Immature natural killer cell (primary cell): Measurements from ENCODE around the gene MAGIX. TPM values are rescaled to one million over a fixed set of nuclear protein-coding genes. Genes with fewer than 3 reads are reported as not detected.

Experiments
- DNase-seq, 3 donors: peaks; one replicate each; pipeline ENCODE4 v3.0.0; 2022; ENCODE audit warnings: mixed read lengths in 1 of 3
- H3K27ac Mint-ChIP-seq, 6 donors: one replicate each; pipeline ENCODE4 v1.8.0; 2020; ENCODE audit warnings: mixed read lengths in 6 of 6, mild to moderate bottlenecking in 5 of 6, inconsistent platforms in 4 of 6, moderate library complexity in 3 of 6
- H3K27me3 Mint-ChIP-seq, 3 donors: one replicate each; pipeline ENCODE4 v1.8.0; 2020 to 2021; ENCODE audit warnings: low read depth in 3 of 3, mild to moderate bottlenecking in 3 of 3, mixed read lengths in 3 of 3, moderate library complexity in 3 of 3, inconsistent platforms in 1 of 3
- H3K36me3 Mint-ChIP-seq, 3 donors: one replicate each; pipeline ENCODE4 v1.8.0; 2020; ENCODE audit warnings: mixed read lengths in 3 of 3, inconsistent platforms in 2 of 3, mild to moderate bottlenecking in 2 of 3
- H3K4me1 Mint-ChIP-seq, 2 donors: one replicate each; pipeline ENCODE4 v1.8.0; 2020; ENCODE audit warnings: inconsistent platforms in 2 of 2, mild to moderate bottlenecking in 2 of 2, mixed read lengths in 2 of 2, moderate library complexity in 1 of 2
- H3K4me3 Mint-ChIP-seq, 5 donors: one replicate each; pipeline ENCODE4 v1.8.0; 2020; ENCODE audit warnings: mild to moderate bottlenecking in 5 of 5, mixed read lengths in 5 of 5, inconsistent platforms in 3 of 5, moderate library complexity in 3 of 5
- H3K9me3 Mint-ChIP-seq, 6 donors: one replicate each; pipeline ENCODE4 v1.8.0; 2020; ENCODE audit warnings: mild to moderate bottlenecking in 6 of 6, mixed read lengths in 6 of 6, inconsistent platforms in 4 of 6, moderate library complexity in 3 of 6
- polyA plus RNA-seq, 3 donors: library from polyadenylated mRNA; unstranded; fragments of 300-500 nt; fragmentation: Illumina TruSeq; gene quantifications; one replicate each; pipeline ENCODE4 v1.2.3, GENCODE V29; 2021

Gene MAGIX
- polyA plus RNA-seq, 3 donors from 2014 or later: 0.96 to 2.2 (median 1.6) TPM

DNA sequence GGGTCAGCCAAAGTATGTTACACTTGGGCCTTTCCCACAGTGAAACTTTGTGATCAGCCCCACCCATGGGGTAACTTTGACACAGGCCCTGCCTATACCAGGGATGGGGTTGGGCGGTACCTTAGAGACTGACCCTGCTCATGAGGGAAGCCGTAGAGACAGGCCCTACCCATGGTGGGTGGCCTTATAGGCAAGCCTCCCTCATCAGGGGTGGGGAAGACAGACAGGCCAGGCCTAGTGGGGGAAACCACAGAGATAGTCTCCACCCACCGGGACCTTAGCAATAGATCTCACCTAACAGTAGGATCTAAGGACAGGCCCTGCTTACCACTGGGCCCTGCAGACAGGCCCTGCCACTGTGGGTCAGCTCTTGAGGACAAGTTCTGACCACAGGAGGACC lies 16.0 kb downstream of the MAGIX start:
- no peak overlapping the region for H3K4me3 Mint-ChIP-seq
- peaks cover 2% of the 10 kb centered on the region in 3 donors for H3K27me3 Mint-ChIP-seq
- DNase-seq: no peak
- peaks cover 4 to 12% (median 10%) of the 10 kb centered on the region in 3 donors for H3K36me3 Mint-ChIP-seq
- no peaks in the 10 kb centered on the region for H3K9me3 Mint-ChIP-seq
- no peak overlapping the region for H3K27ac Mint-ChIP-seq
- peaks cover 0 to 4% of the 10 kb centered on the region in 2 donors for H3K4me1 Mint-ChIP-seq

DNA sequence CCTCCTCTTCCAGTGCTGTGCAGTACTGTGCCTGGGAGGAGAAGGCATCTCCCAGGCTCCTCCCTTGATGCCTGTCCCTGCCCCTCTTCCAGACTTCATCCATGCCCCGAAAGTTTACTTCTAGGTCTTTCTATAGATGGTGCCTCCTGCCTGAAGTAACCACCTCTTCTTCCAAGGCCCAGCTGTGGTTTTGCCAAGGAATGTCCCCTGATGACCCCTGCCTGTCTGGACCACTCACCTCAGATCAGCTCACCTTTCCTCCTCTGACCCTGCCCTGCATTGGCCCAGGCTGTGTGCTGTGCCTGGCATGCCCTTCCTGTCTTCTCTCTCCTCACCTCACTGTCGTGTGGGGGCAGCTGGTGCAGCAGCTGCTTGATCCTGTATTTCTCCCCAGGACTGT lies 16.8 kb downstream of the MAGIX start:
- H3K36me3 Mint-ChIP-seq: peaks cover 4 to 12% (median 10%) of the 10 kb centered on the region in 3 donors
- no peak for DNase-seq
- H3K9me3 Mint-ChIP-seq: no peaks in the 10 kb centered on the region
- peaks cover 2% of the 10 kb centered on the region in 3 donors for H3K27me3 Mint-ChIP-seq
- H3K4me1 Mint-ChIP-seq: peaks cover 0 to 10% of the 10 kb centered on the region in 2 donors
- no peak overlapping the region for H3K4me3 Mint-ChIP-seq
- peak overlapping the region in 1 of 6 donors; percentile 8 for H3K27ac Mint-ChIP-seq

DNA sequence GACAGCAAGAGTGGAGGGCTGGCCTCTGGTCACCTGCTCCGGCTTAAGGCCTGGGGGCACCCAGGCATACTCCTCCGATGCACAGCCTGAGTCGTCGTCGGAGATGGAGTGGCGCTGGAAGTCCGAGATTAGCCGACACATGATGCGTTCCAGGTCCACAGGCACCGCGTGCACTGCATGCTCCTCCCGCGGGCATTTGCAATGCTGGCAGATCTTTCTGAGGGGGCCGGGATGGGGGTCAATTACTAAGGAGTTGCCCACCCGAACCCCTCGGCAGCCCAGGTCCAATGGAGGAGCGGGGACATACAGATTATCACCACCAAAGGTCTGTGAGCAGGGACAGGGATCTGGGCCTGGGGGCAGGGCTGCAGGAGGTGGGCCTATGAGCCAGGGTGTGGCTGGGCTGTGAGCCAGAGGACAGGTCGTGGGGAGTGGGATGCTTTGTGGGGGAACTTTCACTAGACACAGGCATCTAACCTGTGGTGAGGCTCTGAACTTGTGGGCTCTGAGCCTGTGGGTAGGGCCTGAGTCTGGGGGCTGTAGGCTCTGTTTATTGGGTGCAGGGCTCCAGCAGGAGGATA lies 21.2 kb downstream of the MAGIX start:
- Mint-ChIP-seq H3K27ac (no peak overlapping the region), H3K9me3 (no peaks in the 10 kb centered on the region), H3K27me3 (peaks cover 0 to 2% (median 2%) of the 10 kb centered on the region in 3 donors), H3K4me3 (peak overlapping the region in 1 of 5 donors; percentile 33), H3K4me1 (peaks cover 8 to 16% of the 10 kb centered on the region in 2 donors), H3K36me3 (peaks cover 4 to 10% (median 7%) of the 10 kb centered on the region in 3 donors)
- no peak for DNase-seq

DNA sequence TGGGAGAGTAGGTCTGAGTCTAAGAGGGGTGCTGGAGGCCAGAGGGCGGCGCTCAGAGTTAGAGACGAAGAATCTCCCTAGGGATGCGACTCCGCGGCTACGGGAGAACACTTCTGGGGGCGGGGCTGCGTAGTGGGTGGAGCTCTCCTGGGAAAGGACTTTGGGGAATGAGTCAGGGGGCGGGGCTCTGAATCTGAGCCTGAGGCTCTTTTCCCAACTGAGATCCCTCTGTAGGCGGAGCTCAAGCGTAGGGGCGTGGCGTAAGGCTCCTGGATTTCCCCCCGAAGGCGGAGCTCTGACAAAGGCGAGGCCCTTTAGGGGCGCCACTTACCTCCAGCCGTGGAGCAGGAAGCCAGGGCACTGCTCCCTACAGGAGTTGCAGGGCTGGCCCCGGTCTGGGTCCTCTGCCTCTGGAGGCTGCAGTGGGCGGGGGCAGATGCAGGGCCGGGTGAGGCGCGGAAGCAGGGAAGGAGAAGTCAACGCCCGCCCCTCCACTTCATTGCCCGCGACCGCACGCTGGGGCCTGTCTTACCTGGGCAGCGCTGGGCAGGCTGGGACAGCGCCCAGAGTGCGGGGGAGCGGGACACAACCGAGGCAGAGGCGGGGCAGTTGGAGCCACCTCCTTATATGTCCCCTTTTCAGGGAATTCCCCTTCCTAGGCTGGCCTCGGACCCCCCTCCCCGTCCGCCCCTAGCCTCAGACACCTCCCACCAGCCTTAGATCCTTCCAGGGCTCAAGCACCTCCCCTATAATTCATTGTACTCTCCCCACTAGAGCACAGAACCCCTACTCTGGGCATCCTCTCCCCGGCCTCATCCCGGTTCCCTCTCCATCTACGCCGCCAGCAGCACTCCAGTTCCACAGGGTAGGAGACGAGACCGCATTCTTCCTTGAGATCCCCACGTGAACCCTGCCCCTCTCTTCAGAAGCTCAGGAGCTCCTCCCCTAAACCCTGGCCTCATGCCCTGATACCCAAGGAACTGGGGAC lies 22.0 kb downstream of the MAGIX start:
- Mint-ChIP-seq H3K27me3 (peaks cover 0 to 2% (median 2%) of the 10 kb centered on the region in 3 donors), H3K27ac (peak overlapping the region in 1 of 6 donors; percentile 79), H3K4me3 (peak overlapping the region; percentile 63 to 73 (median 68)), H3K9me3 (no peaks in the 10 kb centered on the region), H3K36me3 (peaks cover under 1 to 10% (median 4%) of the 10 kb centered on the region in 3 donors), H3K4me1 (peaks cover 8 to 17% of the 10 kb centered on the region in 2 donors)
- no peak for DNase-seq

DNA sequence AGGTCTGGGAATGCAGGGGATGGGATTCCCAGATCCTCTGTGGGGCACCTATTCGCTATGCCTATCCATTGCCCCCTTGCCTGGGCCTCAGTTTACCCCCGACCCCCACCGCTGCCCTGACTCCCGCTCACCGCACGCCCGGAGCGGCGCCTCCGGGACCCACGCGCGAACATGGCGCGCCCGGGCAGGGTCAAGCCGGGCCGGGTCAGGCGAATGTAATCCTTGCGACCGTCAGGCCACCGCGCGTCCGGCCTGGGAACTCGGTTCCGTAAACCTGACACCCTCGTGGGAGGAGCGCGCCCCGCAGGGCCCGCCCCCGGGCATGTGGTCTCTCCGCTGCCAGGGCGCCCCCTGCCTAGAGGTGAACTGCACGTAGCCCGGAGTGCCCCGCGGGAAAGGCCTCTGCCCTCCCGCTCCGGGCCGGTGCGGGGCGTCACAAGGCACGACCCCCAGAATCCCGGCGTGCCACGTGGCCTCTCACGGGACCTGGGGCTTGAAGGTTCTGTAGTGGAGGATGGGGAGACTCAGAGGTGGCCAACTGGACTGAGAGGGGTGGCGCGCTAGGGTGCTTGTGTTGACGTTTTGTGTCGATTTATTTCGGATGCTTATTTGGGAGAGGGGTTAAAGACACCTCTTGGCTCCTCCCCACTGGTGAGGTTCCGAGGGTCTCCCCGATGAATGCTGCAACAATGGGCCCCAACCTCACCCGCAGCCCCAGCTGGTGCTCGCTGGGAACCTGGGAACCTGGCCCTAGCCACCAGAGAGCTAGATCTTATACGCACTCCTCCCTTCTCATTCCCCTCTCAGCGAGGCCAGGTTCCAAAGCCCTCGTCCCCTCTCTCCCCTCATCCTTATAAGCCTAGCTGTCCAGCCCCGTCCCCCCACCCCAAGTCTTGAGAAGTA lies 23.8 kb downstream of the MAGIX start, which contains the start of gene PRICKLE3:
PRICKLE3 (minus strand) TSS at position 249 of the 903 bp plus-strand sequence; CDS start at position 173, 76 bp downstream.
- DNase-seq: peak; percentile 68 to 70 (median 69)
- Mint-ChIP-seq H3K27ac (peak within 1 kb of the TSS in 3 of 6 donors; percentile 21 to 79 (median 22)), H3K4me3 (peak within 1 kb of the TSS; percentile 63 to 73 (median 68)), H3K4me1 (peaks cover 14 to 22% of the 10 kb centered on the region in 2 donors), H3K9me3 (no peaks in the 10 kb centered on the region), H3K36me3 (peaks cover 0 to 4% (median 0%) of the 10 kb centered on the region in 3 donors), H3K27me3 (peaks cover 4 to 6% (median 4%) of the 10 kb centered on the region in 3 donors)

- Mint-ChIP-seq H3K4me3 (peak overlapping the region in 2 of 5 donors; percentile 42 to 61), H3K9me3 (no peaks in the 10 kb centered on the region), H3K27ac (peak overlapping the region in 1 of 6 donors; percentile 69), H3K4me1 (peaks cover 14 to 23% of the 10 kb centered on the region in 2 donors), H3K27me3 (peaks cover 4 to 6% (median 4%) of the 10 kb centered on the region in 3 donors), H3K36me3 (peaks cover 0 to 4% (median 0%) of the 10 kb centered on the region in 3 donors)
- DNase-seq: no peak
Measured at GRCh38 chrX:49187028-49187394, 24.5 kb downstream of the MAGIX start.

DNA sequence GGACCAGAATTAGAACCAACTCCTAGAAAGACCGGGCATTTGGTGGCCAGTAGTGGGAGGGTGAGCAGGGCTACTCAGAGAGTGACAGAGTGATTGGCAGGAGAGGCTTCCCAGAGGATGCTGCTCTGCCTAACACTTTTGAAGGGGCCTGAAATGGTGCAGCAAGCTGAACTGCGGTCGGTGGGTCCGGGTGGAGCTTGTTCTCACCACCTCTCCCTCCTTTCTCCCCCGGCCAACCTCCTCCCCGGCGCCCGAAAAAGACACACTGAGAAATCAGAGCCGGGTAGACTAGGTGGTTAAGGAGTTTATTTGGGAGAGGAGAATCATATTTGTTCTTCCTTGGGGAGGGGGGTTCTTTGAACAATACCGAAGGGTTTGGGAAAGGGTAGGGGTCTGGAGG lies 25.0 kb downstream of the MAGIX start:
- peak overlapping the region in 1 of 6 donors; percentile 69 for H3K27ac Mint-ChIP-seq
- peaks cover 0 to under 1% (median 0%) of the 10 kb centered on the region in 3 donors for H3K36me3 Mint-ChIP-seq
- peak overlapping the region in 2 of 5 donors; percentile 15 to 42 for H3K4me3 Mint-ChIP-seq

GRCh38 chrX:49188468-49189076 lies 26.0 kb downstream of the MAGIX start:
- Mint-ChIP-seq H3K9me3 (no peaks in the 10 kb centered on the region), H3K27ac (peak overlapping the region in 1 of 6 donors; percentile 43), H3K4me1 (peaks cover 21 to 25% of the 10 kb centered on the region in 2 donors), H3K4me3 (no peak overlapping the region), H3K27me3 (peaks cover 4 to 6% (median 4%) of the 10 kb centered on the region in 3 donors), H3K36me3 (no peaks in the 10 kb centered on the region)
- no peak for DNase-seq

More for the DNA sequence above, 25.0 kb downstream of the MAGIX start:
- no peak for DNase-seq
- H3K9me3 Mint-ChIP-seq: no peaks in the 10 kb centered on the region
- peaks cover 14 to 23% of the 10 kb centered on the region in 2 donors for H3K4me1 Mint-ChIP-seq
- H3K27me3 Mint-ChIP-seq: peaks cover 4 to 6% (median 4%) of the 10 kb centered on the region in 3 donors

DNA sequence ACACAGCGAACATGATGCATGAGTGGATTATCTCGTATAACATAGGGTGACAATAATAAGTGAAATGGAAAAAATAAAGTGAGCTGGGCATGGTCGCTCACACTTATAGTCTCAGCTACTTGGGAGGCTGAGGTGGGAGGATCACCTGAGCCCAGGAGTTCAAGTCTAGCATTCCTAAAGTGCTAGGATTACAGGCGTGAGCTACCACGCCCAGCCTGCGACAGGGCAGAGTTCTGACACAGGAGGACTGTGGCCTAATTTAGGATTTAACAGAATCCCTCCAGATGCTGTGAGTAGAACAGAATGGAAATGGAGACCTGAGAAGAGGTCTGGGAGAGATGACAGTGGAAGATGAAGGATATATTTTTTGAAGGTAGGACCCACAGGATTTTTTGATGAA lies 27.0 kb downstream of the MAGIX start:
- peaks cover 4 to 6% (median 4%) of the 10 kb centered on the region in 3 donors for H3K27me3 Mint-ChIP-seq

GRCh38 chrX:49190821-49191573 lies 28.4 kb downstream of the MAGIX start:
- Mint-ChIP-seq H3K9me3 (no peaks in the 10 kb centered on the region), H3K27me3 (peaks cover 2 to 6% (median 4%) of the 10 kb centered on the region in 3 donors), H3K36me3 (no peaks in the 10 kb centered on the region), H3K27ac (peak overlapping the region; percentile 80 to 94 (median 92)), H3K4me1 (peaks cover 11 to 16% of the 10 kb centered on the region in 2 donors), H3K4me3 (peak overlapping the region; percentile 85 to 95 (median 90))
- DNase-seq: peak; percentile 89 to 94 (median 90)

More for the DNA sequence above, 27.0 kb downstream of the MAGIX start:
- Mint-ChIP-seq H3K4me1 (peaks cover 18 to 24% of the 10 kb centered on the region in 2 donors), H3K4me3 (peak overlapping the region; percentile 1 to 60 (median 48)), H3K9me3 (no peaks in the 10 kb centered on the region), H3K36me3 (no peaks in the 10 kb centered on the region), H3K27ac (peak overlapping the region in 5 of 6 donors; percentile 14 to 63 (median 55))
- no peak for DNase-seq

DNA sequence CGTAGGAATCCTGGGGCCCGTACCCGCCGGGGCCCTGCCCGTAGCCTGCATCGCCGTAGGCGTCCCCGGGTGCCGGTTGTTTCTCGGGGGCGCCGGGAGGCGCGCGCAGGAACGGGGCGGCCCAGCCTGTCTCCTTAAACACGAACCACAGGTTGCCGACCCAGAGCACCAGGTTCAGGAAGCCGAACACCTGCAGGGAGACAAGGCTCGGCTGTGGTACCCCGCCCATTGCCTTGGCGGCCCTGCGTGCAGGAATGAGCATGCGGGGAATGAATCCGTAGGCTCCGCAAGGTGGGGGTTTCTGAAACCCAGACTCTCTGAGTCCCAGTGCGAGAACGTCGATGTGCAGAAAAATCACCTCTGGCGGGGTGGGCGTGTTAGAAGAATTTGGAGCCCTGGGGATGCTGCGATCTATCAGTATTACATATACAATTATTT lies 29.0 kb downstream of the MAGIX start:
- peaks cover 2 to 6% (median 4%) of the 10 kb centered on the region in 3 donors for H3K27me3 Mint-ChIP-seq
- DNase-seq: no peak
- H3K27ac Mint-ChIP-seq: peak overlapping the region; percentile 40 to 94 (median 84)
- no peaks in the 10 kb centered on the region for H3K36me3 Mint-ChIP-seq
- peak overlapping the region; percentile 85 to 95 (median 90) for H3K4me3 Mint-ChIP-seq
- no peaks in the 10 kb centered on the region for H3K9me3 Mint-ChIP-seq
- peaks cover 11 to 16% of the 10 kb centered on the region in 2 donors for H3K4me1 Mint-ChIP-seq
